NB4 (cell line): ENCODE measurements around the gene RPN2.

Experiments used
- POLR2A ChIP-seq: IDR thresholded peaks from 2 replicates; pipeline ENCODE4 v1.6.1; 2011; ENCODE audit warnings: mild to moderate bottlenecking; ENCODE audit not compliant: insufficient read length; ENCODE audit errors: extremely low read depth
- TF ChIP-seq, protein P1 (sequence below): IDR thresholded peaks from one replicate; pipeline ENCODE4 v1.5.1; 2012; ENCODE audit warnings: low read depth, low read length

DNA sequence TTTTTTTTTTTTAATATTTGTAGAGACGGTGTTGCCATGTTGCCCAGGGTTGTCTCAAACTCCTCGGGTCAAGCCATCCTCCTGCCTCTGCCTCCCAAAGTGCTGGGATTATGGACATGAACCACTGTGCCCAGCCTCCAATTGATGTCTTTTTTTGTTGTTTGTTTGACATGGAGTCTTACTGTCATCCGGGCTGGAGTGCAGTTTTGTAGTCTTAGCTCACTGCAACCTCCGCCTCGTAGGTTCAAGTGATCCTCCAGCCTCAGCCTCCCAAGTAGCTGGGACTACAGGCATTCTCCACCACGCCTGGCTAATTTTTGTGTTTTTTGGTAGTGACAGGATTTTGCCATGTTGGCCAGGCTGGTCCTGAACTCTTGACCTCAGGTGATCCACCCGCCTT, 9.7 kb downstream of the RPN2 start:
- TF ChIP-seq POLR2A: no peak
- TF ChIP-seq, protein P1, sequence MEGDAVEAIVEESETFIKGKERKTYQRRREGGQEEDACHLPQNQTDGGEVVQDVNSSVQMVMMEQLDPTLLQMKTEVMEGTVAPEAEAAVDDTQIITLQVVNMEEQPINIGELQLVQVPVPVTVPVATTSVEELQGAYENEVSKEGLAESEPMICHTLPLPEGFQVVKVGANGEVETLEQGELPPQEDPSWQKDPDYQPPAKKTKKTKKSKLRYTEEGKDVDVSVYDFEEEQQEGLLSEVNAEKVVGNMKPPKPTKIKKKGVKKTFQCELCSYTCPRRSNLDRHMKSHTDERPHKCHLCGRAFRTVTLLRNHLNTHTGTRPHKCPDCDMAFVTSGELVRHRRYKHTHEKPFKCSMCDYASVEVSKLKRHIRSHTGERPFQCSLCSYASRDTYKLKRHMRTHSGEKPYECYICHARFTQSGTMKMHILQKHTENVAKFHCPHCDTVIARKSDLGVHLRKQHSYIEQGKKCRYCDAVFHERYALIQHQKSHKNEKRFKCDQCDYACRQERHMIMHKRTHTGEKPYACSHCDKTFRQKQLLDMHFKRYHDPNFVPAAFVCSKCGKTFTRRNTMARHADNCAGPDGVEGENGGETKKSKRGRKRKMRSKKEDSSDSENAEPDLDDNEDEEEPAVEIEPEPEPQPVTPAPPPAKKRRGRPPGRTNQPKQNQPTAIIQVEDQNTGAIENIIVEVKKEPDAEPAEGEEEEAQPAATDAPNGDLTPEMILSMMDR: no peak
